Mucosa of descending colon (tissue), 3 donors: ENCODE data around the gene LRRTM4. TPM values are rescaled to one million over a fixed set of nuclear protein-coding genes. Genes with fewer than 3 reads are reported as not detected.

Experiments used
- ATAC-seq: fragments of 200-7000 bp; cut with Tn5 transposase; one replicate; pipeline ENCODE4 v1.9.1; 2020; ENCODE audit warnings: mild to moderate bottlenecking, moderate library complexity
- DNase-seq, 3 donors: peaks; one replicate each; pipeline ENCODE4 v3.0.0-alpha.2; 2020
- H3K36me3 ChIP-seq: fragments of 200-600 bp; one replicate; pipeline ENCODE4 v1.8.0; 2021; ENCODE audit warnings: low read depth, mild to moderate bottlenecking
- H3K4me1 ChIP-seq: fragments of 200-600 bp; one replicate; pipeline ENCODE4 v1.8.0; 2021; ENCODE audit warnings: low read depth, mild to moderate bottlenecking
- H3K4me3 ChIP-seq: fragments of 200-600 bp; one replicate; pipeline ENCODE4 v1.8.0; 2021; ENCODE audit warnings: mild to moderate bottlenecking
- H3K9me3 ChIP-seq: fragments of 200-600 bp; one replicate; pipeline ENCODE4 v1.8.0; 2021; ENCODE audit warnings: mild to moderate bottlenecking
- CTCF ChIP-seq: fragments of 200-600 bp; IDR thresholded peaks from one replicate; pipeline ENCODE4 v1.8.0; 2022; ENCODE audit warnings: antibody characterized with exemption, mild to moderate bottlenecking
- intact Hi-C, 2 donors: fragments of 100-400 bp; cut with DNase I in 1 of 2; cut with micrococcal nuclease in 1 of 2; formaldehyde crosslinking; loops; one replicate each; pipeline versions ENCODE4 v1.11.0 to v1.11.1; 2022; cut with DNase I, micrococcal nuclease
- total RNA-seq, 3 donors: library from RNA; stranded (reverse); fragmentation: NEBNext Ultra II Directional in 2 of 3; extraction: Animal tissue kit (Norgen Biotek cat#: 25700) in 2 of 3; gene quantifications; one replicate each; pipeline versions ENCODE4 v1.2.1 to v1.2.4, GENCODE V29; 2021 to 2023
- donor health status: DM: no; HTN: no; CAD: no; lungs with moderate emphysema.
- donor health status: DM: no; HTN: no; CAD: no.
- donor health status: DM: no; HTN: yes; CAD: no.

Gene LRRTM4
- total RNA-seq, 3 donors from 2014 or later: 0.41 to 1.4 TPM; not detected in 1

- H3K36me3 ChIP-seq: no peaks in the 10 kb centered on the region
- no peak for DNase-seq
- H3K4me3 ChIP-seq: no peak overlapping the region
- no peaks in the 10 kb centered on the region for H3K4me1 ChIP-seq
- TF ChIP-seq CTCF: no peak
- intact Hi-C loops: no loop called here
- H3K9me3 ChIP-seq: no peaks in the 10 kb centered on the region
- no peak for ATAC-seq
Observed at GRCh38 chr2:77519888-77520506, 2.2 kb downstream of the LRRTM4 start.

GRCh38 chr2:77519164-77519887, 2.9 kb downstream of the LRRTM4 start:
- Histone ChIP-seq H3K4me1 (no peaks in the 10 kb centered on the region), H3K4me3 (no peak overlapping the region), H3K9me3 (no peaks in the 10 kb centered on the region), H3K36me3 (no peaks in the 10 kb centered on the region)
- intact Hi-C loops: no loop called here
- DNase-seq (no peak), ATAC-seq (no peak)
- TF ChIP-seq CTCF: no peak

- ATAC-seq (no peak), DNase-seq (no peak)
- no peaks in the 10 kb centered on the region for H3K9me3 ChIP-seq
- no peak for TF ChIP-seq CTCF
- no peaks in the 10 kb centered on the region for H3K36me3 ChIP-seq
- H3K4me3 ChIP-seq: no peak overlapping the region
- intact Hi-C loops: no loop called here
- no peaks in the 10 kb centered on the region for H3K4me1 ChIP-seq
Observed at GRCh38 chr2:77518311-77518710, 3.9 kb downstream of the LRRTM4 start.

GRCh38 chr2:77513191-77513590, 9.0 kb downstream of the LRRTM4 start:
- no peaks in the 10 kb centered on the region for H3K4me1 ChIP-seq
- H3K9me3 ChIP-seq: no peaks in the 10 kb centered on the region
- TF ChIP-seq CTCF: no peak
- DNase-seq (no peak), ATAC-seq (no peak)
- no peaks in the 10 kb centered on the region for H3K36me3 ChIP-seq
- H3K4me3 ChIP-seq: no peak overlapping the region
- intact Hi-C loops: no loop called here

- no peak for DNase-seq
- H3K9me3 ChIP-seq: no peaks in the 10 kb centered on the region
- H3K4me1 ChIP-seq: no peaks in the 10 kb centered on the region
- TF ChIP-seq CTCF: no peak
- intact Hi-C loops: no loop called here
- ATAC-seq: no peak
- no peak overlapping the region for H3K4me3 ChIP-seq
- no peaks in the 10 kb centered on the region for H3K36me3 ChIP-seq
Observed at GRCh38 chr2:77512507-77512906, 9.7 kb downstream of the LRRTM4 start.
